Measurements from ENCODE around the gene N4BP3.

Gene N4BP3

DNA sequence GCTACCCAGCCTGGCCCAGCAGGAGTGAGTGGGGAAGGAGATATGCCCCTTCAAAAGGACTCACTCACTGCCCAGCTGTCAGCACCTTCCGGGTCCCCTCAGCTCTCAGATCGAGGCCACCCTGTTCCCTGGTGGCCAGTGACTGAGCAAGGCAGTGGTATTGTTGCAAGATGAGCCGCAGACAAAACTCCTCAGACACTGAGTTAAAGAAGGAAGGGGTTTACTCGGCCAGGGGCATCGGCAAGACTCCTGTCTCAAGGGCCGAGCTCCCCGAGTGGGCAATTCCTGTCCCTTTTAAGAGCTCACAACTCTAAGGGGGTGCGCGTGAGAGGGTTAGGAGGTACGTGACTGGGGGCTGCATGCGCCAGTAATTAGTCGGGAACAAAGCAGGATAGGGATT lies 9.7 kb upstream of the N4BP3 start:
- no peak for DNase-seq (ENCODE audit: low read depth)

DNA sequence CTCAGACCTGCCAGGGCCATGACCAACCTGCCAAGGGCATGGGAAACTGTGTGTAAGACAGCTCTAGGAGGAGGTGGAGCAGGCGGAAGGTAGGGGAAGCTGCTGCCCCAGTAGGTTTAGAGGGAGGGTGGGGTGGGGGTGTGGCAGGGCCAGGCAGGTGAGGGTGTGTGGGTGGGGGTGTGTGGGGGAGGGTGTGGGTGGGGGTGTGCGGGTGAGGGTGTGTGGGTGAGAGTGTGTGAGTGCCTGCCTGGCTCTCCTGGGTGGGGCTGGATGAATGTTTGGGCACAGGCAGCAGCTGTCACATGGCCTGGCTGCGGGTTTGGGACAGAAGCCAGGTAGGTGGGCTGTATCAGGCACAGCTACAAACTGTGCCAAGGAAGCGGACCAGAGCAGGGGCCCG lies 8.8 kb upstream of the N4BP3 start:
- no peak for DNase-seq (ENCODE audit: low read depth)

- DNase-seq (ENCODE audit: low read depth) = no peak
Observed at GRCh38 chr5:178106086-178106485, 7.2 kb upstream of the N4BP3 start.

GRCh38 chr5:178106556-178107239 lies 6.6 kb upstream of the N4BP3 start:
- no peak for DNase-seq (ENCODE audit: low read depth)

DNA sequence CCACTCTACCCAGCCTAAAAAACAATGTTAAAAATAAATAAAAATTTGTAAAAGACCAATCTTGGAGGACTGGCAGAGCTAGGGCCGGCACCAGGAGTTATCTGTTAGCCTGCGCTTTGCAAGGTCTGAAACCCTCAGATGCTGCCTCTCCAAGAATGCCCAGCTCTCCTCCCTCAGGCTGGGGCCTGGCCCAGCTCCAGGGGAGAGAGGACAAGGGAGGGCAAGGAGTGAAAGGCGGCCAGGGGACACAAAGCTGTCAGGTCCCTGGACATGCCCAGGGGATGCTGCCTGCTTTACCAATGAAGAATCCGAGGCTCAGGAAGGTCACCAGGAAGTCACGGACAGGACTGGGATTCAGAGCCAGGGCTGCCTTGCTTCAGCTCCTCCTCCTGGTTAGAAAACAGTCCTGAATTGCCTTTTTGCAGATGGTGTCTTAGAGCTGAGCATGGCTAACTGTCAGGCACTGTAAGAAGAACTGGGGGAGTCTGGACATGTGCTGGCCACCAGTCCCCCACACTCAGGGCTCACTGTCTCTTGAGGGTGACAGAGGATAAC lies 5.5 kb upstream of the N4BP3 start:
- DNase-seq (ENCODE audit: low read depth) = no peak

GRCh38 chr5:178108446-178108845 lies 4.9 kb upstream of the N4BP3 start:
- DNase-seq (ENCODE audit: low read depth) = no peak

DNA sequence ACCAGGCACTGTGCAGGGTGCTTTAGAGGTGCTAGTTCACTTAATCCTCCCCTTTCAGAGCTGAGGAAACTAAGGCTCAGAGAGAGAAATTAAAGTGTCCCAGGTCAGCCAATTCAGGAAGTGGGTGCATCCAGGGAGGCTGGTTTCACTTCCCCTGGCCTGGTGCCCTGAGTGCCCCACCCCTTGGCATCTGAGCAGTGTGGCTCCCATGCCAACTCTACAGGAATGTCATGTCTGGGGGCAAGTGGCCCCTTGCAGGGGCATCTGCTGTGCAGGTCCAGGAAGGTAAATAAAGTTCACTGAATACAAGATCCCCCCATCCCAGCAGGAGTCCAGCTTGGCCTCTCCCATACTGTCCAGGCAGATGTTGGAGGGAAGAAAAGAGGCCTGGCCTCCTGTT lies 4.4 kb upstream of the N4BP3 start:
- DNase-seq (ENCODE audit: low read depth) = no peak

- DNase-seq (ENCODE audit: low read depth) = no peak
Observed at GRCh38 chr5:178110511-178110910, 2.8 kb upstream of the N4BP3 start.

GRCh38 chr5:178111925-178112324 lies 1.4 kb upstream of the N4BP3 start:
- peak; percentile 88 for DNase-seq (ENCODE audit: low read depth)

- DNase-seq (ENCODE audit: low read depth) = no peak
Observed at GRCh38 chr5:178112545-178112944, 787 bp upstream of the N4BP3 start.

GRCh38 chr5:178113841-178114324 lies 551 bp downstream of the N4BP3 start:
- no peak for DNase-seq (ENCODE audit: low read depth)

DNA sequence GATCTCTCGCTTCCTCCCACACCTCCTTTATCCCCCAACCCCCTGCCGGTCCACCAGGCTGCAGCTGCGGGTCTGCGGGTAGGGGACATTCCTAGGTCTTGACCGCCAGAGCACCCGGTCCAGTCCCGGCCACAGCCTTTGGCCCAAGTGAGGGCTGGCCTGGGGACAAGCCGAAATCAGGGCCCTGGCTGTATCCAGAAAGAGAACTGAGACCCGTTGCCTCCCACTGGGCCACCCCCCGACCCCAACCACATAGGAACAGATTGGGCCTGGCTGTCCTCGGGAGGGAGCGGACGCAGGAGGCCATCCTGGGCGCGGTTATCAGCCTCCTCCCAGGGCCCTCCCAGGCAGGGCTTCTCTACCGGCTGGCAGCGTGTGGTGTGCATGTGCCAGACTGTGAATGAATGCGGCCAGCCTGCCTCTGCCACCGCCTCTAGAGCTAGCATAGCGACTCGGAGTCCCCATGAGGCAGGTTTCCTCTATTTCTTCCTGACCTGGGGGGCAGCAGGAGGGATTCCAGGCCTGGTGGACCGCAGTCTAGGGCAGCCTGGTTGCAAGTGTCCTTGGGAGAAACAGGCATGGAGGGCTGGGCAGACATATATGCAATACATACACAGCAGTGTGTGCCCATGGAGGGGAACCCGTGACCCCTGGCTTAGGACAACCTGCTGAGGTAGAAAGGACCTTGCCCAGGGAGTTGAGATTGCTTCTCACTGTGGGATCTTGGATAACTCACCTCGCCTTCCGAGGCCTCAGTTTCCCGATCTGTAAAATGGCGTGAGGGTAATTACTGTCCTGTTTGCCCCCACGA lies 1.2 kb downstream of the N4BP3 start:
- no peak for DNase-seq (ENCODE audit: low read depth)

DNA sequence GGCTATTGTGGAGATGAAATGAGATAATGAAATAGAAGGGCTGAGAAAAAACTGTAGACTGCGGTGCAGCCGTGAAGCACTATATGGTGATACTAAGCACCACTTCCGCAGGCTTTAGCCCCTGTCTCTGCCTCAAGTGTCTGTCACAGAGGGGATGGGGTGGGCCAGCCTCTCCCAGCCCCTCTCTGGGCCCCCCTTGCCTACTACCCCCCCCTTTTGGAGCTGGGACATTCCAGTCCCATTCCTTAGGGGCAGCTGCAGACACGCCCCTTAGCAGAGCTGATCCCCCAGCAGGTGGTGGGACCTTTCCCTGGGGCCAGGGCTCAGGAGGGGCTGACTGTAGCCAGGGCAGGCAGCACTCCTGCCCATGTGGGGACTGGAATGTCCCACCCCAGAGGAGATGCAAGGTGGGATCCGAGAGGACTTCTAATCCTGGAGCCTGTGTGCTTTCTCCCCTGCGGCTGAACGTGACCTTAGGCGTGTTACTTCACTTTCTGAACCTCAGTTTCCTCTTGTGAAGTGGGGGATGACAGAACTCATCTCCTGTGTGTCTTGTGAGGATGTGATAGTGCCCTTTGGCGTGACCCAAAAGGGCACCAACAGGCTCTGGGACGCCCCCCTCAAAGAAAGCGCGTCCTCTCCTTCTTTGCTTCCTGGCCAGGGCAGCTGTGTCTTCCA lies 1.9 kb downstream of the N4BP3 start:
- DNase-seq (ENCODE audit: low read depth) = no peak

- no peak for DNase-seq (ENCODE audit: low read depth)
Observed at GRCh38 chr5:178115814-178116142, 2.4 kb downstream of the N4BP3 start.

DNA sequence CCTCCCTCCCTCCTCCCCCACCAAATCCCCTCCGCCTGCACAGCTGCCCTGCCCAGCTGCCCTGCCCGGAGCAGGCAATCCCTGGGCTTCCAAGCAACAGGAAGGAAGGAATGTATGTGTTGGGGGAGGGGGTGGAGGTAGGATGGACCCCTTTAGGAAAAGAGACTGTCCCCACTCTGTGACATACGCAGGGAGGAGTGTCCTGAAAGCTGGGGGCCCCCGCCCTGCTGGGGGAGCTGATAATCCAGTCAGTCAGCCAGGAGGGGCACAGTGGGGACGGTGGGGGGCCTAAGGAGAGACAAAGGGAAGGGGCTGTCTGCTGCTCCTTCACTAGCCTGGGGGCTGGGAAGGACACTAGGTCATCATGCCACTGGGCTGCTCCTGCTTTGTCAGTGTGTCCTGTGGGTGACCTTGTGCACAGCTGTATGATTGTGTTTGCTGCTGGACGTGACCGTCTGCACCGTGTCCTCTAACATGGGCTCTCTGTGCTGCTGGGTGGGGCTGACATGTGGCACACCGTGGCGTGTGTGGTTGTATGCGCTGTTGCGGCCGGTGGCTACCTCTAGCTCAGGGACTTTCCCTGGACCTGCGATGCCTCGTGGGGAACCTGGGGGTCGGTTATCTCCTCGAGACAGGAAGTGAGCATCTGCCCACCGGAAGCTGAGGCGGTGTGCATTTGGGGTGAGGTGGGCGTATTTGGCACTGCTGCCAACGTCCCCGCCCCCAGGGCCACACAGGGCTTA lies 3.0 kb downstream of the N4BP3 start:
- DNase-seq (ENCODE audit: low read depth) = no peak

- no peak for DNase-seq (ENCODE audit: low read depth)
Observed at GRCh38 chr5:178117923-178118701, 4.8 kb downstream of the N4BP3 start.

- no peak for DNase-seq (ENCODE audit: low read depth)
Observed at GRCh38 chr5:178119915-178120606, 6.7 kb downstream of the N4BP3 start.

DNA sequence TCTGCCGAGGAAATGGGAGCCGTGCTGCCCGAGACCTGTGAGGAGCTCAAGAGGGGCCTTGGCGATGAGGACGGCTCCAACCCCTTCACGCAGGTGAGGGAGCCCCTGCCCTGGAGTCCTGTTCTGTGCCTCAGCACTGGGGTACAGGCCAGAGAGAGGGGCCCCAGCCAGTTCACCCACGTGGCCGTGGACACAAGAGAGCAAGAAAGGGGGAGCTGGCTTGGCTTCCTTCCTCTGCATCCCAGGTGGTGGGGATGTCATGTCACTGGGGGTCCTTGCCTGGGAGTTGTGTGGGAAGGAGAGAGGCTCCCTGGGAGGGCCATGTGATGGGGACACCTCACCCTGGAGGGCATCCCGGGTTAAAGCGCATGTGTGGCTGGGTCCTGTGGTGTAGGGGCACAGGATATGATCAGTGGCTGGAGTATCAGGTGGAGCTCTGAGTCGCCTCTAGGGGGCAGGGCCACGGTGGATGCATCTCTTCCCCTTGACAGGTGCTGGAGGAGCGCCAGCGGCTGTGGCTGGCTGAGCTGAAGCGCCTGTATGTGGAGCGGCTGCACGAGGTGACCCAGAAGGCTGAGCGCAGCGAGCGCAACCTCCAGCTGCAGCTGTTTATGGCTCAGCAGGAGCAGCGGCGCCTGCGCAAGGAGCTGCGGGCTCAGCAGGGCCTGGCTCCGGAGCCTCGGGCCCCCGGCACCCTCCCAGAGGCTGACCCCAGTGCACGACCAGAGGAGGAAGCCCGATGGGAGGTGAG lies 7.5 kb downstream of the N4BP3 start:
- no peak for DNase-seq (ENCODE audit: low read depth)

DNA sequence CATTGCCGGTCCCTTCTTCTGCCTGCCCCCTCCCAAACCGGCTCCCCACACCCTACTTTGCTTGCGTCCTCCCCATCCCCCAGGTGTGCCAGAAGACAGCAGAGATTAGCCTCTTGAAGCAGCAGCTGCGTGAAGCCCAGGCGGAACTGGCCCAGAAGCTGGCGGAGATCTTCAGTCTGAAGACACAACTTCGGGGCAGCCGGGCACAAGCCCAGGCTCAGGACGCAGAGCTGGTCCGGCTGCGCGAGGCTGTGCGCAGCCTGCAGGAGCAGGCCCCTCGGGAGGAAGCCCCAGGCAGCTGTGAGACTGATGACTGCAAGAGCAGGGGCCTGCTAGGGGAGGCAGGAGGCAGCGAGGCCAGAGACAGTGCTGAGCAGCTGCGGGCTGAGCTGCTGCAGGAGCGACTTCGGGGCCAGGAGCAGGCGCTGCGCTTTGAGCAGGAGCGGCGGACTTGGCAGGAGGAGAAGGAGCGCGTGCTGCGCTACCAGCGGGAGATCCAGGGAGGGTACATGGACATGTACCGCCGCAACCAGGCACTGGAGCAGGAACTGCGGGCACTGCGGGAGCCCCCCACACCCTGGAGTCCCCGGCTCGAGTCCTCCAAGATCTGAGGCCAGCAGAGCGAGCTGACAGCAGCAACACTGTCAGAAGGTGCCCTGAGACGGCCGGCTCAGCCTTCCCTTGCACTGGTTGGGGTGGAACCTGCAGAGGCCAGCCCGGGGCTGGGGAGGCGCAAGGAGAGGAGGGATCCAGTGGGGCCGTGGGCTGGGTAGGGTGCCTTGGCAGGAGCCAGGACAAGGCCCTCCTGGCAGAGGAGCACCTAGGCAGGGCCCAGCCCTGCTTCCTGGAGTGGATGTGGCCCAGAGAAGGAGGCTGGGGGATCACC lies 8.3 kb downstream of the N4BP3 start:
- no peak for DNase-seq (ENCODE audit: low read depth)
